H1 (cell line): ENCODE data around the gene ADCY2. TPM values are rescaled to one million over a fixed set of nuclear protein-coding genes. Genes with fewer than 3 reads are reported as not detected.

Experiments
- CTCF ChIA-PET: fragments of 300-600 bp; sonication (Branson Sonifier 250); formaldehyde crosslinking; loops from one replicate; lab custom pipeline; 2021; ENCODE audit not compliant: partially characterized antibody; lab: Charles Lee
- POLR2A ChIA-PET: fragments of 300-600 bp; sonication (Branson Sonifier 250); formaldehyde crosslinking; loops from one replicate; lab custom pipeline; 2021; ENCODE audit warnings: inconsistent platforms; ENCODE audit not compliant: partially characterized antibody; lab: Charles Lee
- DNase-seq, 2 experiments: peaks; one replicate each; pipeline versions ENCODE4 v3.0.0 to v3.0.0-alpha.2; 2010 to 2022; ENCODE audit warnings: low spot score in 2 of 2, low read depth in 1 of 2, mixed read lengths in 1 of 2
- FAIRE-seq: peaks from 2 replicates; lab custom pipeline; 2011; peaks lifted over from hg19 to GRCh38; lab: Jason Lieb, UNC
- H2AFZ ChIP-seq: 2 replicates; pipeline ENCODE4 v1.8.1; 2012; ENCODE audit warnings: low read length, inconsistent platforms
- H2AK5ac ChIP-seq: 2 replicates; pipeline ENCODE4 v1.6.1; 2013; ENCODE audit warnings: low read depth, low read length
- H2BK120ac ChIP-seq: replicated peaks from 2 replicates; pipeline ENCODE3; 2013; ENCODE audit warnings: low read depth, low read length, inconsistent platforms
- H2BK12ac ChIP-seq: 2 replicates; pipeline ENCODE4 v1.6.1; 2013; ENCODE audit warnings: low read depth, low read length
- H2BK15ac ChIP-seq: 2 replicates; pipeline ENCODE4 v1.6.1; 2013; ENCODE audit warnings: low read length
- H2BK20ac ChIP-seq: 2 replicates; pipeline ENCODE4 v1.6.1; 2013; ENCODE audit warnings: low read length
- H2BK5ac ChIP-seq: 2 replicates; pipeline ENCODE4 v1.6.1; 2013; ENCODE audit warnings: low read depth, low read length
- H3K14ac ChIP-seq: 2 replicates; pipeline ENCODE4 v1.6.1; 2013; ENCODE audit warnings: inconsistent platforms; ENCODE audit not compliant: insufficient read length
- H3K18ac ChIP-seq: 2 replicates; pipeline ENCODE4 v1.6.1; 2013; ENCODE audit warnings: low read length; ENCODE audit errors: extremely low read depth
- H3K23ac ChIP-seq: 2 replicates; pipeline ENCODE4 v1.6.1; 2013; ENCODE audit warnings: inconsistent platforms; ENCODE audit not compliant: insufficient read length
- H3K23me2 ChIP-seq: 2 replicates; pipeline ENCODE4 v1.6.1; 2013; ENCODE audit warnings: low read depth, low read length
- H3K27ac ChIP-seq: 2 replicates; pipeline ENCODE4 v1.6.1; 2011; ENCODE audit warnings: low read depth, low read length, inconsistent platforms
- H3K27me3 ChIP-seq, 4 experiments: replicated peaks in 1 of 4; 1 replicate in 1 of 4; 2 replicates in 3 of 4; pipeline versions ENCODE4 v1.6.1 to v1.8.1; 2011 to 2013; ENCODE audit warnings: low read length in 3 of 4, mild to moderate bottlenecking in 3 of 4, inconsistent platforms in 2 of 4, mixed read lengths in 2 of 4, moderate library complexity in 1 of 4; ENCODE audit not compliant: control insufficient read depth in 3 of 4, insufficient read depth in 3 of 4; ENCODE audit errors: extremely low read depth in 1 of 4
- H3K36me3 ChIP-seq, 4 experiments: 2 replicates each; pipeline versions ENCODE4 v1.6.1 to v1.8.1; 2011 to 2013; ENCODE audit warnings: mild to moderate bottlenecking in 4 of 4, low read length in 3 of 4, moderate library complexity in 2 of 4, control low read depth in 1 of 4, inconsistent platforms in 1 of 4; ENCODE audit not compliant: insufficient read depth in 4 of 4, control insufficient read depth in 2 of 4
- H3K4ac ChIP-seq: replicated peaks from 2 replicates; pipeline ENCODE3; 2013; ENCODE audit warnings: low read length, low read depth, mixed read lengths, inconsistent platforms; ENCODE audit not compliant: insufficient read length
- H3K4me1 ChIP-seq, 4 experiments: replicated peaks in 1 of 4; 1 replicate in 1 of 4; 2 replicates in 3 of 4; pipeline versions ENCODE4 v1.6.1 to v1.8.1; 2011 to 2013; ENCODE audit warnings: low read length in 3 of 4, inconsistent platforms in 2 of 4, mixed read lengths in 1 of 4; ENCODE audit not compliant: insufficient read depth in 4 of 4, control insufficient read depth in 3 of 4
- H3K4me2 ChIP-seq, 2 experiments: 2 replicates each; pipeline versions ENCODE4 v1.6.1 to v1.8.1; 2011 to 2013; ENCODE audit warnings: low read depth in 2 of 2, low read length in 2 of 2, control low read depth in 1 of 2, inconsistent platforms in 1 of 2, mild to moderate bottlenecking in 1 of 2; ENCODE audit not compliant: insufficient read depth in 1 of 2
- H3K4me3 ChIP-seq, 4 experiments: fragments of 200-600, 300-600 bp in 1 of 4; sonication (generic), shearing (Covaris generic), sonication (Bioruptor Twin) in 1 of 4; 2 replicates each; pipeline versions ENCODE4 v1.5.1 to v1.8.1; 2011 to 2016; ENCODE audit warnings: low read length in 4 of 4, low read depth in 3 of 4, control low read depth in 2 of 4, inconsistent platforms in 2 of 4, mild to moderate bottlenecking in 2 of 4, mixed read lengths in 1 of 4, moderate library complexity in 1 of 4; ENCODE audit not compliant: insufficient read depth in 2 of 4; ENCODE audit errors: extremely low read depth in 1 of 4
- H3K56ac ChIP-seq: replicated peaks from 2 replicates; pipeline ENCODE3; 2013; ENCODE audit warnings: low read depth, mild to moderate bottlenecking, mixed read lengths, low read length, inconsistent platforms; ENCODE audit not compliant: insufficient read length
- H3K79me1 ChIP-seq: 2 replicates; pipeline ENCODE4 v1.6.1; 2013; ENCODE audit warnings: low read depth, low read length, control low read depth
- H3K79me2 ChIP-seq, 2 experiments: 2 replicates each; pipeline versions ENCODE4 v1.6.1 to v1.8.1; 2012 to 2013; ENCODE audit warnings: low read length in 2 of 2, mild to moderate bottlenecking in 2 of 2, inconsistent platforms in 1 of 2; ENCODE audit not compliant: insufficient read depth in 2 of 2, control insufficient read depth in 1 of 2
- H3K9ac ChIP-seq, 4 experiments: replicated peaks in 1 of 4; 1 replicate in 1 of 4; 2 replicates in 3 of 4; pipeline versions ENCODE4 v1.6.1 to v1.8.1; 2011 to 2013; ENCODE audit warnings: low read depth in 3 of 4, low read length in 3 of 4, control low read depth in 2 of 4, mild to moderate bottlenecking in 2 of 4, moderate library complexity in 2 of 4, inconsistent platforms in 1 of 4; ENCODE audit errors: extremely low read depth in 1 of 4
- H3K9me3 ChIP-seq, 2 experiments: 2 replicates each; pipeline versions ENCODE4 v1.6.1 to v1.8.1; 2012 to 2013; ENCODE audit warnings: mild to moderate bottlenecking in 2 of 2, moderate library complexity in 2 of 2, control low read depth in 1 of 2, inconsistent platforms in 1 of 2, low read depth in 1 of 2, low read length in 1 of 2, mixed read lengths in 1 of 2; ENCODE audit not compliant: insufficient read depth in 2 of 2
- H4K20me1 ChIP-seq, 2 experiments: replicated peaks in 1 of 2; 2 replicates each; pipeline versions ENCODE3 to v1.8.1; 2011 to 2013; ENCODE audit warnings: inconsistent platforms in 2 of 2, low read length in 2 of 2, mild to moderate bottlenecking in 1 of 2; ENCODE audit not compliant: insufficient read depth in 2 of 2, control insufficient read depth in 1 of 2
- H4K5ac ChIP-seq: 2 replicates; pipeline ENCODE4 v1.6.1; 2013; ENCODE audit warnings: low read length, low read depth, mixed read lengths, inconsistent platforms; ENCODE audit not compliant: insufficient read length
- H4K8ac ChIP-seq: 2 replicates; pipeline ENCODE4 v1.8.0; 2013; ENCODE audit warnings: mild to moderate bottlenecking, moderate library complexity, low read length, inconsistent platforms; ENCODE audit not compliant: insufficient read depth; ENCODE audit errors: extremely low read depth
- H4K91ac ChIP-seq: replicated peaks from 2 replicates; pipeline ENCODE3; 2013; ENCODE audit warnings: low read length, mixed read lengths, inconsistent platforms; ENCODE audit not compliant: insufficient read length
- ASH2L ChIP-seq: fragments of 200-600, 300-600 bp; sonication (generic); IDR thresholded peaks from one replicate; pipeline ENCODE4 v1.7.1; 2017; ENCODE audit warnings: low read length
- BACH1 ChIP-seq: IDR thresholded peaks from 2 replicates; pipeline ENCODE4 v1.6.1; 2012; ENCODE audit warnings: low read length, improper control_type of control experiment
- BCL11A ChIP-seq, 2 experiments: IDR thresholded peaks; one replicate each; pipeline ENCODE4 v1.6.1; 2011; ENCODE audit warnings: low read depth in 2 of 2, low read length in 2 of 2, mild to moderate bottlenecking in 2 of 2
- CREB1 ChIP-seq: IDR thresholded peaks from 2 replicates; pipeline ENCODE4 v1.6.1; 2012; ENCODE audit warnings: inconsistent platforms
- EP300 ChIP-seq, 2 experiments: IDR thresholded peaks; 1 replicate in 1 of 2; 2 replicates in 1 of 2; pipeline ENCODE4 v1.6.1; 2011 to 2012; ENCODE audit warnings: low read depth in 2 of 2, low read length in 2 of 2, mild to moderate bottlenecking in 2 of 2, borderline replicate concordance in 1 of 2, inconsistent platforms in 1 of 2, moderate library complexity in 1 of 2
- NANOG ChIP-seq: IDR thresholded peaks from 2 replicates; pipeline ENCODE4 v1.6.1; 2011; ENCODE audit warnings: low read length, low read depth, mild to moderate bottlenecking, inconsistent platforms; ENCODE audit not compliant: insufficient read depth, poor library complexity, severe bottlenecking
- POLR2A ChIP-seq, 2 experiments: IDR thresholded peaks; 1 replicate in 1 of 2; 2 replicates in 1 of 2; pipeline ENCODE4 v1.6.1; 2011; ENCODE audit warnings: low read depth in 2 of 2, low read length in 2 of 2, mild to moderate bottlenecking in 2 of 2; ENCODE audit errors: control extremely low read depth in 1 of 2
- SP4 ChIP-seq: IDR thresholded peaks from 2 replicates; pipeline ENCODE4 v1.6.1; 2012; ENCODE audit warnings: low read length, inconsistent platforms
- TAF7 ChIP-seq: optimal IDR thresholded peaks from 2 replicates; pipeline ENCODE3; 2011; ENCODE audit warnings: low read depth, mild to moderate bottlenecking, inconsistent platforms, low read length, moderate library complexity, borderline replicate concordance
- TEAD4 ChIP-seq: IDR thresholded peaks from 2 replicates; pipeline ENCODE4 v1.6.1; 2012; ENCODE audit warnings: low read depth, low read length, inconsistent platforms, mixed read lengths
- ZNF274 ChIP-seq: IDR thresholded peaks from 2 replicates; pipeline ENCODE4 v1.7.0; 2012; ENCODE audit warnings: low read length, borderline replicate concordance; ENCODE audit errors: extremely low read depth
- WGBS, 2 experiments: shearing (Covaris generic) in 1 of 2; methylation state at CpG; one replicate each; pipeline versions ENCODE4 v1.1.6 to v1.1.7; 2013 to 2015; ENCODE audit warnings: low lambda C conversion rate in 2 of 2, mixed read lengths in 2 of 2, inconsistent platforms in 1 of 2, low coverage in 1 of 2, missing lambda C conversion rate in 1 of 2; ENCODE audit not compliant: insufficient replicate concordance in 2 of 2, insufficient coverage in 1 of 2, insufficient read length in 1 of 2; ENCODE audit errors: extremely low coverage in 1 of 2, missing lambda C conversion rate in 1 of 2; 5-methylcytosine and 5-hydroxymethylcytosine counted together
- polyA plus RNA-seq, 7 experiments: library from polyadenylated mRNA; depleted of rRNA in 3 of 7; stranded (reverse) in 5 of 7; unstranded in 2 of 7; fragments of >200 nt in 5 of 7; fragments of 200-250 nt in 2 of 7; gene quantifications; 1 replicate in 5 of 7; 2 replicates in 1 of 7; 4 replicates in 1 of 7; pipeline versions ENCODE4 v1.2.1 to v1.2.3, GENCODE V29; 2011 to 2013; ENCODE audit warnings: missing spikeins in 2 of 7, mixed read lengths in 2 of 7
- total RNA-seq: library from RNA; stranded (reverse); fragmentation: NEBNext Ultra II Directional; extraction: Animal tissue kit (Norgen Biotek cat#: 25700); gene quantifications from 2 replicates; pipeline ENCODE4 v1.2.1, GENCODE V29; 2021

Gene ADCY2
- total and polyA plus RNA-seq, 2 of the 8 experiments (the other 6 are each of a cell fraction or from before 2014, with no cell fraction given): 35.8 to 122 TPM

GRCh38 chr5:7772141-7772540, 376.2 kb downstream of the ADCY2 start:
- WGBS, 2 experiments: 92% methylated on average over 6 of the region's 6 CpGs; no CpG with 5 or more reads in 1 of the 2 experiments
- DNase-seq (peak in 1 of 2 experiments; percentile 14), FAIRE-seq (no peak)
- H3K27ac ChIP-seq: no peak overlapping the region
- no peak overlapping the region for H4K91ac ChIP-seq
- H3K4ac ChIP-seq: no peak overlapping the region
- no peak overlapping the region for H2AK5ac ChIP-seq
- no peaks in the 10 kb centered on the region for H3K27me3 ChIP-seq
- no peak overlapping the region for H4K5ac ChIP-seq
- no peak overlapping the region for H3K23ac ChIP-seq
- no peak overlapping the region for H3K56ac ChIP-seq
- no peak overlapping the region for H3K9ac ChIP-seq
- no peaks in the 10 kb centered on the region for H3K79me2 ChIP-seq
- TF ChIP-seq NANOG: no peak
- TF ChIP-seq BCL11A (IDR thresholded peaks at IDR 0.05; ENCODE audit: low read depth in 2 of 2, low read length in 2 of 2): no peak
- no peak for TF ChIP-seq CREB1
- TF ChIP-seq ASH2L: no peak
- TF ChIP-seq ZNF274: no peak
- no peak for TF ChIP-seq SP4
- TF ChIP-seq BACH1: no peak
- TF ChIP-seq EP300 (IDR thresholded peaks at IDR 0.05; ENCODE audit: borderline replicate concordance in 1 of 2, low read depth in 2 of 2, low read length in 2 of 2): no peak
- no peak for TF ChIP-seq POLR2A (IDR thresholded peaks at IDR 0.05; ENCODE audit: control extremely low read depth in 1 of 2, low read depth in 2 of 2, low read length in 2 of 2)
- TF ChIP-seq TAF7: no peak
- TF ChIP-seq TEAD4: no peak
- TF ChIP-seq, all 59 proteins: peak for 0
- POLR2A ChIA-PET: no interaction called here
- Histone ChIP-seq H3K23me2 (no peaks in the 10 kb centered on the region), H3K4me3 (no peak overlapping the region), H3K36me3 (peaks cover 0 to 25% (median 0%) of the 10 kb centered on the region in 4 experiments; a peak in 4 of 8 replicates), H3K14ac (no peak overlapping the region), H4K20me1 (no peaks in the 10 kb centered on the region), H4K8ac (no peak overlapping the region), H3K79me1 (0 out of 2 replicates have a peak, but pooled peaks cover 2% of the 10 kb centered on the region), H3K4me2 (no peak overlapping the region), H2BK120ac (no peak overlapping the region), H3K9me3 (no peaks in the 10 kb centered on the region), H2AFZ (no peak overlapping the region), H3K18ac (no peak overlapping the region), H2BK20ac (no peak overlapping the region), H2BK15ac (no peak overlapping the region), H2BK5ac (no peak overlapping the region), H3K4me1 (no peaks in the 10 kb centered on the region), H2BK12ac (no peak overlapping the region)
- CTCF ChIA-PET: interaction anchor here (0.6 to 1.9 kb wide), 8 partner anchors 9 to 1005 kb away, joined by 3 to 8 read pairs (median 3); no protein-coding TSS in a partner anchor
